Liver (tissue), 9 donors: Measurements from ENCODE around the gene SNCB. TPM values are rescaled to one million over a fixed set of nuclear protein-coding genes. Genes with fewer than 3 reads are reported as not detected.

Experiments used
- DNase-seq: peaks from one replicate; pipeline ENCODE4 v3.0.0-alpha.2; 2017; ENCODE audit warnings: low spot score
- H3K27ac ChIP-seq, 2 donors: one replicate each; pipeline ENCODE4 v1.7.0; 2013; ENCODE audit warnings: inconsistent platforms in 2 of 2, low read length in 2 of 2, control low read depth in 1 of 2, low read depth in 1 of 2, mild to moderate bottlenecking in 1 of 2
- H3K27me3 ChIP-seq, 4 donors: one replicate each; pipeline versions ENCODE4 v1.6.1 to v1.7.0; 2013; ENCODE audit warnings: low read length in 3 of 4, inconsistent platforms in 1 of 4, mild to moderate bottlenecking in 1 of 4, moderate library complexity in 1 of 4; ENCODE audit not compliant: control insufficient read depth in 4 of 4, insufficient read depth in 4 of 4
- H3K36me3 ChIP-seq, 4 donors: one replicate each; pipeline versions ENCODE4 v1.6.1 to v1.7.0; 2013; ENCODE audit warnings: low read length in 3 of 4, mild to moderate bottlenecking in 3 of 4, low read depth in 1 of 4, moderate library complexity in 1 of 4; ENCODE audit not compliant: control insufficient read depth in 4 of 4, insufficient read depth in 3 of 4
- H3K4me1 ChIP-seq, 4 donors: one replicate each; pipeline versions ENCODE4 v1.6.1 to v1.7.0; 2013; ENCODE audit warnings: low read length in 3 of 4, mild to moderate bottlenecking in 3 of 4, moderate library complexity in 1 of 4; ENCODE audit not compliant: control insufficient read depth in 4 of 4, insufficient read depth in 4 of 4
- H3K4me3 ChIP-seq, 3 donors: one replicate each; pipeline versions ENCODE4 v1.6.1 to v1.7.0; 2013; ENCODE audit warnings: low read length in 3 of 3, control low read depth in 1 of 3, low read depth in 1 of 3, mild to moderate bottlenecking in 1 of 3
- H3K9ac ChIP-seq, 2 donors: one replicate each; pipeline ENCODE4 v1.7.0; 2013; ENCODE audit warnings: low read length in 2 of 2, mild to moderate bottlenecking in 2 of 2, moderate library complexity in 2 of 2, control low read depth in 1 of 2, low read depth in 1 of 2
- H3K9me3 ChIP-seq, 4 donors: one replicate each; pipeline versions ENCODE4 v1.6.1 to v1.7.0; 2013; ENCODE audit warnings: low read length in 3 of 4; ENCODE audit not compliant: control insufficient read depth in 4 of 4
- ATF3 ChIP-seq: IDR thresholded peaks from 2 replicates; pipeline ENCODE4 v1.6.1; 2016; ENCODE audit warnings: antibody characterized with exemption
- EGR1 ChIP-seq, 2 donors: IDR thresholded peaks; 2 replicates each; pipeline ENCODE4 v1.6.1; 2016 to 2018; ENCODE audit warnings: antibody characterized with exemption in 2 of 2, low read depth in 2 of 2
- FOXA1 ChIP-seq: IDR thresholded peaks from 2 replicates; pipeline ENCODE4 v1.6.1; 2016; ENCODE audit warnings: antibody characterized with exemption
- FOXA2 ChIP-seq: IDR thresholded peaks from 2 replicates; pipeline ENCODE4 v1.6.1; 2016; ENCODE audit warnings: antibody characterized with exemption
- GABPA ChIP-seq, 2 donors: IDR thresholded peaks in 1 of 2; conservative IDR thresholded peaks in 1 of 2; 2 replicates each; pipeline ENCODE4 v1.6.1; 2016; ENCODE audit warnings: antibody characterized with exemption in 2 of 2, mild to moderate bottlenecking in 1 of 2, moderate library complexity in 1 of 2
- HNF4A ChIP-seq, 2 donors: conservative IDR thresholded peaks; 2 replicates each; pipeline ENCODE4 v1.6.1; 2016; ENCODE audit warnings: antibody characterized with exemption in 2 of 2, mild to moderate bottlenecking in 2 of 2
- HNF4G ChIP-seq: IDR thresholded peaks from 2 replicates; pipeline ENCODE4 v1.6.1; 2016; ENCODE audit warnings: antibody characterized with exemption
- JUND ChIP-seq, 2 donors: IDR thresholded peaks; 2 replicates each; pipeline ENCODE4 v1.6.1; 2016; ENCODE audit warnings: antibody characterized with exemption in 2 of 2
- MAX ChIP-seq: IDR thresholded peaks from 2 replicates; pipeline ENCODE4 v1.6.1; 2016; ENCODE audit warnings: antibody characterized with exemption
- NR2F2 ChIP-seq: IDR thresholded peaks from 2 replicates; pipeline ENCODE4 v1.6.1; 2016; ENCODE audit warnings: antibody characterized with exemption
- RAD21 ChIP-seq, 2 donors: IDR thresholded peaks; 2 replicates each; pipeline ENCODE4 v1.6.1; 2016; ENCODE audit warnings: antibody characterized with exemption in 2 of 2, mild to moderate bottlenecking in 2 of 2
- RXRA ChIP-seq, 2 donors: IDR thresholded peaks; 2 replicates each; pipeline ENCODE4 v1.6.1; 2017 to 2018; ENCODE audit warnings: antibody characterized with exemption in 2 of 2, mild to moderate bottlenecking in 1 of 2
- SP1 ChIP-seq: IDR thresholded peaks from 2 replicates; pipeline ENCODE4 v1.6.1; 2018; ENCODE audit warnings: antibody characterized with exemption, mild to moderate bottlenecking
- TAF1 ChIP-seq: conservative IDR thresholded peaks from 2 replicates; pipeline ENCODE4 v1.6.1; 2016; ENCODE audit warnings: antibody characterized with exemption, mild to moderate bottlenecking
- YY1 ChIP-seq: IDR thresholded peaks from 2 replicates; pipeline ENCODE4 v1.6.1; 2016; ENCODE audit warnings: antibody characterized with exemption, mild to moderate bottlenecking
- WGBS: extraction: QIAGEN DNeasy Blood & Tissue Kit; methylation state at CpG from one replicate; pipeline ENCODE4 v1.1.7; 2013; 5-methylcytosine and 5-hydroxymethylcytosine counted together
- polyA plus RNA-seq, 2 donors: library from polyadenylated mRNA; stranded (reverse) in 1 of 2; unstranded in 1 of 2; fragments of 200-250 nt in 1 of 2; fragments of >200 nt in 1 of 2; fragmentation: Nextera tagmentation in 1 of 2; extraction: Ambion mirVana in 1 of 2; gene quantifications; one replicate each; pipeline versions ENCODE4 v1.2.1 to v1.2.3, GENCODE V29; 2013 to 2015
- total RNA-seq, 2 donors: library from RNA; depleted of rRNA; stranded (reverse); fragments of >200 nt; gene quantifications; one replicate each; pipeline ENCODE4 v1.2.3, GENCODE V29; 2014
- TF ChIP-seq, protein P1 (sequence below): IDR thresholded peaks from 2 replicates; pipeline ENCODE4 v1.6.1; 2016; ENCODE audit warnings: antibody characterized with exemption, mild to moderate bottlenecking
- TF ChIP-seq, protein P2 (sequence below): fragments of 150-350 bp; IDR thresholded peaks from 2 replicates; pipeline ENCODE4 v1.5.1; 2017; ENCODE audit warnings: improper control_type of control experiment, low read depth, low read length; ENCODE audit not compliant: missing input control
- donor health status: healthy.
- donor health status: healthy.
- donor health status: healthy.
- donor health status: healthy.
- donor health status: healthy.

SNCB gene
- total and polyA plus RNA-seq, 4 donors, result not detected

- 62% methylated on average over 7 of the region's 7 CpGs for WGBS
- DNase-seq, result no peak
- no peak overlapping the region for H3K9ac ChIP-seq
- TF ChIP-seq RXRA (IDR thresholded peaks at IDR 0.05) (no peak), HNF4A (conservative IDR thresholded peaks at IDR 0.05) (no peak), HNF4G (no peak), SP1 (no peak), RAD21 (IDR thresholded peaks at IDR 0.05) (no peak), YY1 (no peak), GABPA (IDR thresholded peaks at IDR 0.05 in 1 of 2, conservative IDR thresholded peaks at IDR 0.05 in 1 of 2) (no peak), FOXA2 (no peak), ATF3 (no peak), JUND (IDR thresholded peaks at IDR 0.05) (no peak), MAX (no peak), EGR1 (IDR thresholded peaks at IDR 0.05; ENCODE audit: low read depth in 2 of 2) (no peak), NR2F2 (no peak), FOXA1 (no peak), TAF1 (no peak)
- TF ChIP-seq, protein P1, sequence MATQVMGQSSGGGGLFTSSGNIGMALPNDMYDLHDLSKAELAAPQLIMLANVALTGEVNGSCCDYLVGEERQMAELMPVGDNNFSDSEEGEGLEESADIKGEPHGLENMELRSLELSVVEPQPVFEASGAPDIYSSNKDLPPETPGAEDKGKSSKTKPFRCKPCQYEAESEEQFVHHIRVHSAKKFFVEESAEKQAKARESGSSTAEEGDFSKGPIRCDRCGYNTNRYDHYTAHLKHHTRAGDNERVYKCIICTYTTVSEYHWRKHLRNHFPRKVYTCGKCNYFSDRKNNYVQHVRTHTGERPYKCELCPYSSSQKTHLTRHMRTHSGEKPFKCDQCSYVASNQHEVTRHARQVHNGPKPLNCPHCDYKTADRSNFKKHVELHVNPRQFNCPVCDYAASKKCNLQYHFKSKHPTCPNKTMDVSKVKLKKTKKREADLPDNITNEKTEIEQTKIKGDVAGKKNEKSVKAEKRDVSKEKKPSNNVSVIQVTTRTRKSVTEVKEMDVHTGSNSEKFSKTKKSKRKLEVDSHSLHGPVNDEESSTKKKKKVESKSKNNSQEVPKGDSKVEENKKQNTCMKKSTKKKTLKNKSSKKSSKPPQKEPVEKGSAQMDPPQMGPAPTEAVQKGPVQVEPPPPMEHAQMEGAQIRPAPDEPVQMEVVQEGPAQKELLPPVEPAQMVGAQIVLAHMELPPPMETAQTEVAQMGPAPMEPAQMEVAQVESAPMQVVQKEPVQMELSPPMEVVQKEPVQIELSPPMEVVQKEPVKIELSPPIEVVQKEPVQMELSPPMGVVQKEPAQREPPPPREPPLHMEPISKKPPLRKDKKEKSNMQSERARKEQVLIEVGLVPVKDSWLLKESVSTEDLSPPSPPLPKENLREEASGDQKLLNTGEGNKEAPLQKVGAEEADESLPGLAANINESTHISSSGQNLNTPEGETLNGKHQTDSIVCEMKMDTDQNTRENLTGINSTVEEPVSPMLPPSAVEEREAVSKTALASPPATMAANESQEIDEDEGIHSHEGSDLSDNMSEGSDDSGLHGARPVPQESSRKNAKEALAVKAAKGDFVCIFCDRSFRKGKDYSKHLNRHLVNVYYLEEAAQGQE, result no peak
- TF ChIP-seq, protein P2, sequence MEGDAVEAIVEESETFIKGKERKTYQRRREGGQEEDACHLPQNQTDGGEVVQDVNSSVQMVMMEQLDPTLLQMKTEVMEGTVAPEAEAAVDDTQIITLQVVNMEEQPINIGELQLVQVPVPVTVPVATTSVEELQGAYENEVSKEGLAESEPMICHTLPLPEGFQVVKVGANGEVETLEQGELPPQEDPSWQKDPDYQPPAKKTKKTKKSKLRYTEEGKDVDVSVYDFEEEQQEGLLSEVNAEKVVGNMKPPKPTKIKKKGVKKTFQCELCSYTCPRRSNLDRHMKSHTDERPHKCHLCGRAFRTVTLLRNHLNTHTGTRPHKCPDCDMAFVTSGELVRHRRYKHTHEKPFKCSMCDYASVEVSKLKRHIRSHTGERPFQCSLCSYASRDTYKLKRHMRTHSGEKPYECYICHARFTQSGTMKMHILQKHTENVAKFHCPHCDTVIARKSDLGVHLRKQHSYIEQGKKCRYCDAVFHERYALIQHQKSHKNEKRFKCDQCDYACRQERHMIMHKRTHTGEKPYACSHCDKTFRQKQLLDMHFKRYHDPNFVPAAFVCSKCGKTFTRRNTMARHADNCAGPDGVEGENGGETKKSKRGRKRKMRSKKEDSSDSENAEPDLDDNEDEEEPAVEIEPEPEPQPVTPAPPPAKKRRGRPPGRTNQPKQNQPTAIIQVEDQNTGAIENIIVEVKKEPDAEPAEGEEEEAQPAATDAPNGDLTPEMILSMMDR, result no peak
- H3K27me3 ChIP-seq, result peaks cover 0 to 13% (median 8%) of the 10 kb centered on the region in 4 donors
- no peak overlapping the region for H3K4me3 ChIP-seq
- no peaks in the 10 kb centered on the region for H3K9me3 ChIP-seq
- peaks cover 0 to 4% (median 0%) of the 10 kb centered on the region in 4 donors for H3K4me1 ChIP-seq
- H3K27ac ChIP-seq, result no peak overlapping the region
- H3K36me3 ChIP-seq, result no peaks in the 10 kb centered on the region
These were observed 13.8 kb downstream of the SNCB start for GRCh38 chr5:176616511-176616910.

DNA sequence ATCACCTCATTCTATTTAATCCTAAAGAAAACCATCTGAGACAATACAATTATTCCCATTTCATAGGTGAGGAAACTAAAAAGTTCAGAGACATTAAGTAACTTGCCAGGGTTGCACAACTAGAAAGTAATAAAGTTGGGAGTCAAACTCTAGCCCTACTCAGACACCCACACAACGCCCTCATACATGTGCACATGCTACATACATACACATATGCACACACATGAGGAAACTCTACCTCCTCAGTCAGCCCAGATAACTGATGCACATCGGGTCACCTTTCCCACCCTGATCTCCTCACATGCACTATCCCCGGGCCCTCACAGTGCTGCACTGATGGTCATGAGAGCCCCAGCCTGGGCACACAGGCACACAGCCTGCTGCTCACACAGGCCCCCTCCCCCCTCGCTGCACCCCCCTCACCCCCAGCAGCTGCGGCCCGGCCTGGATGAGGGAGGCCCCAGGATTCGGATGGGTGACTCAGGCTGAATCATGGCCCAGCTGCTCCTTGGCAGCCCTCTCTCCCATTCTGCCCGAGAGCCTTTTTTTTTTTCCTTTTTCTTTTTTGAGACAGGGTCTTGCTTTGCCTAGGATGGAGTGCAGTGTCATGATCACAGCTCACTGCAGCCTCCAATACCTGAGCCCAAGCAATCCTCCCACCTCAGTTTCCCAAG, 15.4 kb downstream of the SNCB start:
- Histone ChIP-seq H3K27ac (no peak overlapping the region), H3K27me3 (peaks cover 0 to 12% (median 5%) of the 10 kb centered on the region in 4 donors), H3K9ac (no peak overlapping the region), H3K4me3 (no peak overlapping the region), H3K9me3 (no peaks in the 10 kb centered on the region), H3K4me1 (peaks cover 0 to 8% (median 3%) of the 10 kb centered on the region in 4 donors), H3K36me3 (no peaks in the 10 kb centered on the region)
- TF ChIP-seq FOXA1 (no peak), EGR1 (IDR thresholded peaks at IDR 0.05; ENCODE audit: low read depth in 2 of 2) (no peak), RAD21 (IDR thresholded peaks at IDR 0.05) (no peak), RXRA (IDR thresholded peaks at IDR 0.05) (no peak), FOXA2 (no peak), GABPA (IDR thresholded peaks at IDR 0.05 in 1 of 2, conservative IDR thresholded peaks at IDR 0.05 in 1 of 2) (no peak)
- TF ChIP-seq, protein P1, result no peak
- TF ChIP-seq, protein P2, result no peak
- WGBS, result 62% methylated on average over 8 of the region's 8 CpGs
- DNase-seq, result no peak
